Keratinocyte (primary cell): ENCODE measurements around the gene LYZL4.

ENCODE experiments used
- EZH2 ChIP-seq: IDR thresholded peaks from one replicate; pipeline ENCODE4 v1.6.1; 2012; ENCODE audit warnings: inconsistent platforms, mild to moderate bottlenecking, low read length, moderate library complexity
- TF ChIP-seq, protein P1 (sequence below), 3 experiments: IDR thresholded peaks in 1 of 3; conservative IDR thresholded peaks in 1 of 3; optimal IDR thresholded peaks in 1 of 3; 2 replicates in 2 of 3; 3 replicates in 1 of 3; pipeline versions ENCODE3 to v1.5.1; 2011; ENCODE audit warnings: low read length in 3 of 3, mild to moderate bottlenecking in 3 of 3, moderate library complexity in 2 of 3, control low read depth in 1 of 3, inconsistent platforms in 1 of 3; ENCODE audit not compliant: insufficient read depth in 2 of 3; ENCODE audit errors: extremely low read depth in 1 of 3

DNA sequence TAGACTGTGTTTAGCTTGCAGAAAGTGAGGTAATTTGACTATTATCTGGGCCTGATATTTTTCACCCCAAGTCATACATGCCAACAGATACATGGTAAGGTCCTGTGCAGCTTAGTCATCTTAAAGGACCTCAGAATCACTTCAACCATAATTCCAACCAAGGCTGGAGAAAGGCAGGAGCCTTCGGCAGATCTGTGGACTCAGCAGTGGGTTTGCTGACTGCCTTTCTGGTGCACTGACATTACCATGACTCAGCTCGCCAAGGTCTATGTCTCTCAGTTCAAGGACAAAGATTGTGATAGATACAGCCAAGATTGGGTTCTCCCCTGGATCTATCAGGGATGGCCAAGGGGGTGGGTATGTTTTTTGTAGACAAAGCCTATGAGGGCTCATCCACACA is 32.7 kb downstream of the LYZL4 start:
- TF ChIP-seq, protein P1, sequence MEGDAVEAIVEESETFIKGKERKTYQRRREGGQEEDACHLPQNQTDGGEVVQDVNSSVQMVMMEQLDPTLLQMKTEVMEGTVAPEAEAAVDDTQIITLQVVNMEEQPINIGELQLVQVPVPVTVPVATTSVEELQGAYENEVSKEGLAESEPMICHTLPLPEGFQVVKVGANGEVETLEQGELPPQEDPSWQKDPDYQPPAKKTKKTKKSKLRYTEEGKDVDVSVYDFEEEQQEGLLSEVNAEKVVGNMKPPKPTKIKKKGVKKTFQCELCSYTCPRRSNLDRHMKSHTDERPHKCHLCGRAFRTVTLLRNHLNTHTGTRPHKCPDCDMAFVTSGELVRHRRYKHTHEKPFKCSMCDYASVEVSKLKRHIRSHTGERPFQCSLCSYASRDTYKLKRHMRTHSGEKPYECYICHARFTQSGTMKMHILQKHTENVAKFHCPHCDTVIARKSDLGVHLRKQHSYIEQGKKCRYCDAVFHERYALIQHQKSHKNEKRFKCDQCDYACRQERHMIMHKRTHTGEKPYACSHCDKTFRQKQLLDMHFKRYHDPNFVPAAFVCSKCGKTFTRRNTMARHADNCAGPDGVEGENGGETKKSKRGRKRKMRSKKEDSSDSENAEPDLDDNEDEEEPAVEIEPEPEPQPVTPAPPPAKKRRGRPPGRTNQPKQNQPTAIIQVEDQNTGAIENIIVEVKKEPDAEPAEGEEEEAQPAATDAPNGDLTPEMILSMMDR (optimal IDR thresholded peaks at IDR 0.05 in 1 of 3, IDR thresholded peaks at IDR 0.05 in 1 of 3, conservative IDR thresholded peaks at IDR 0.05 in 1 of 3; ENCODE audit: extremely low read depth in 1 of 3, insufficient read depth in 2 of 3, low read length in 3 of 3) = no peak
- TF ChIP-seq EZH2 = no peak
